Measurements from ENCODE around the gene CCBE1. TPM values are rescaled to one million over a fixed set of nuclear protein-coding genes. Genes with fewer than 3 reads are reported as not detected.

CCBE1 gene
- total RNA-seq, 2 donors from 2014 or later = not detected

DNA sequence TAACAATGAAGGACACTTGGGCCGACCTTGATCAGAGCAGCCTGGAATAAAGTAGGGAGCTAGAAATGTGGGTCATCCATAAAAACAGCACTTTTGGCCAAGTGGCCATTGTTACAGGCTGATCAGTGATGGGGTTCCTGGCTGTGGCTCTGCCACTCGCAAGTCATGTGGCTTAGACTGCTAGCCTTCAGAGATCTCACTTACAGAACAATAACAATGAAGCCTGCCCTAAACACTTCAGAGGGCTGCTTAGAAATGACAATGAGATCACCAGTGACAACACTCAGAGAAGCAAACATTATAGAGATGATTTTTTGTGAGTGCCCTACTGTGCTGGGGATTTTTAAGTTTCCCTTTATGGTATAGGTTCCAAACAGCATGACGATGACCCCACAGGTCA is 230.2 kb downstream of the CCBE1 start:
- no peak overlapping the region for H3K4me3 Mint-ChIP-seq
- DNase-seq (ENCODE audit: low spot score) (no peak), ATAC-seq (no peak)
- H3K27me3 Mint-ChIP-seq = peaks cover 5 to 22% of the 10 kb centered on the region in 2 donors
- H3K27ac Mint-ChIP-seq = no peak overlapping the region
- H3K4me1 Mint-ChIP-seq (ENCODE audit: low read depth in 2 of 2) = no peaks in the 10 kb centered on the region
- H3K36me3 Mint-ChIP-seq = no peaks in the 10 kb centered on the region
- no peaks in the 10 kb centered on the region for H3K9me3 Mint-ChIP-seq

DNA sequence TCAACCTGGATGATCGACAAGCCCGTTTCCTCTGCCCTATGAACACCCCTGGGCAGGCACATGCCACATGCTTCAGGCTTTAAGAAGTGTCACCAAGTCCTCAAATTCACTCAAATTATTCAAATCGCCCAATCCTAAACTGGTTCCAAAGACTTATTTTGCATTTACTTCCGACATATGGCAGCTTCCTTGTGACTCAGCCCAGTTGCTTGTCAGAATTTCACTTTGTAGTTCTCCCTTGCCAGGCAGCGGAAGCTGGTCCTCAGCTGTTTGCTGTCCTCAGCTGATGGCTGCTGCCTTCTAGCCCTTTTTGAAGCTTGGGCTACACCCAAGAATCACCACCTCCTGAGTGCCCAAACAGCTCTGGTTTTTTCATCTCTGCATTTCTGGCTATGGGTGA is 232.7 kb downstream of the CCBE1 start:
- Mint-ChIP-seq H3K4me1 (ENCODE audit: low read depth in 2 of 2) (no peaks in the 10 kb centered on the region), H3K27ac (no peak overlapping the region), H3K4me3 (no peak overlapping the region), H3K27me3 (peaks cover 2 to 21% of the 10 kb centered on the region in 2 donors), H3K36me3 (no peaks in the 10 kb centered on the region), H3K9me3 (no peaks in the 10 kb centered on the region)
- ATAC-seq = no peak
- DNase-seq (ENCODE audit: low spot score) = no peak

DNA sequence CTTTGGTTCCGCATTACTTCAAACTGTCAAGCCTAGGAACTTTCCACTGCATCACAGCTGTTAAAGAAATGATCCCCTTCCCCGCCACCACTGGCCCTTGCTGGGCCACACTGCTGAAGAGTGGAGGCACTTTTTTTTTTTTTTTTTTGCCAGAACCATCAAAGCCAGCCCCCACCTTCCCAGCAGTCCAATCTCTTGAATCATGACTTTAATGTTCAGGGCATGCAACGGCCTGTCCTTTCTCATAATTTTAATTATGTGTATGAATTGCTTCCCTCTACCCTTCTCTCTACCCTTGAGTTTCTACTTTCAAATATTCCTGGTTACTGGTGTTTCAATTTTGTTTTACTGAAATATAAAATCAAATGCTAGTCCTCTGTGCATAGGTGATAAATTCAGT is 236.1 kb downstream of the CCBE1 start:
- DNase-seq (ENCODE audit: low spot score) (no peak), ATAC-seq (no peak)
- Mint-ChIP-seq H3K27ac (no peak overlapping the region), H3K4me1 (ENCODE audit: low read depth in 2 of 2) (no peaks in the 10 kb centered on the region), H3K27me3 (peaks cover 9 to 26% of the 10 kb centered on the region in 2 donors), H3K36me3 (no peaks in the 10 kb centered on the region), H3K4me3 (no peak overlapping the region), H3K9me3 (no peaks in the 10 kb centered on the region)

DNA sequence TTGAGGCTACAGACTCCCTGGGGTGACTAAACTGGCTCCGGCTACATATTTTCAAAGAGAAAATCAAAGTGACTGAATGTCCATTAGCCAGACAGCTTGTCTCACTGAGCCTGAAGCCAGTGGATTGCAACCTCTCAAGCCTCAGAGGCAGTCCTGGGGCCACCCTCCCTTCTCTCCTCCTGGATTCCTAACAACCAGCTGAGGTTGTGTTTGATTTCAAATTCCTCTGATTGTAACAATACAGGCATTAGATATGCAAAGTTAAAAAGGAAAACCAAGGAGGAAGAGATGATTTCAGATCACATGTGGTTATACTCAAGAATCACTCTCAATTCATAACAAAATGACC is 237.2 kb downstream of the CCBE1 start:
- H3K27me3 Mint-ChIP-seq = peaks cover 9 to 22% of the 10 kb centered on the region in 2 donors
- H3K36me3 Mint-ChIP-seq = no peaks in the 10 kb centered on the region
- H3K4me1 Mint-ChIP-seq (ENCODE audit: low read depth in 2 of 2) = no peaks in the 10 kb centered on the region
- no peak for DNase-seq (ENCODE audit: low spot score)
- H3K27ac Mint-ChIP-seq = no peak overlapping the region
- no peak for ATAC-seq
- no peaks in the 10 kb centered on the region for H3K9me3 Mint-ChIP-seq
- no peak overlapping the region for H3K4me3 Mint-ChIP-seq

DNA sequence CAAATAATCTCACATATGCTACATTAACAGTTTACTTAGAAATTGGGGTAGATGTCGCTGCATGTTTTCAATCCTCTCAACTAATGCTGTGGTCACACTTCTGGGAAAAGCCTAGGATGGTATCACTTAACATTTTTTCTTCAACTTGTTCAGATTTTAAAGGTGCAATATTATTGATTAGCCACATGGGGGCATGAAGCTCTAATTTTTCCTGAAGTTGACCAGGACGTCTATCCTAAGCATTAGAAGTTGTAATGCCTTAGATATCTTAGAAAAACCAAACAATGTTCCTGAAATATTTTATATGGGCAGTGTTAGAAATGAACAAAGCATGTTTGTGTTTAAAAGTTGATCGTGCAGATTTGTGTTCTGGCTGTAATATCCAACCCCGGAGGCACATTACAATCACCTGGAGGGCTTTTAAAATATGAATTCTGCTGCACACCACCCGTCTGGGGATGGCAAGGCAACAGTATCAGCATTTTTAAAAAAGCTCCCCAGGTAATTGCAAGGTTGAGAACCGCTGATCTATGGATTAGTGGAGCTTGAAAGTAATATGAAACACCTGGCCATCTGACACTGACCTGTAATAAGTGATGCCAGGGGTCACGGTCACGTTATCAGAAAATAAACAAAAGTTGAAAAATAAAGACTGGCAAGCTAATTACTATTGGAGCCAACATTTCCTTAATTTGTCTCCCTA is 237.7 kb downstream of the CCBE1 start:
- H3K9me3 Mint-ChIP-seq = no peaks in the 10 kb centered on the region
- DNase-seq (ENCODE audit: low spot score) (no peak), ATAC-seq (no peak)
- peaks cover 11 to 22% of the 10 kb centered on the region in 2 donors for H3K27me3 Mint-ChIP-seq
- no peaks in the 10 kb centered on the region for H3K36me3 Mint-ChIP-seq
- no peak overlapping the region for H3K4me3 Mint-ChIP-seq
- no peak overlapping the region for H3K27ac Mint-ChIP-seq
- H3K4me1 Mint-ChIP-seq (ENCODE audit: low read depth in 2 of 2) = no peaks in the 10 kb centered on the region

DNA sequence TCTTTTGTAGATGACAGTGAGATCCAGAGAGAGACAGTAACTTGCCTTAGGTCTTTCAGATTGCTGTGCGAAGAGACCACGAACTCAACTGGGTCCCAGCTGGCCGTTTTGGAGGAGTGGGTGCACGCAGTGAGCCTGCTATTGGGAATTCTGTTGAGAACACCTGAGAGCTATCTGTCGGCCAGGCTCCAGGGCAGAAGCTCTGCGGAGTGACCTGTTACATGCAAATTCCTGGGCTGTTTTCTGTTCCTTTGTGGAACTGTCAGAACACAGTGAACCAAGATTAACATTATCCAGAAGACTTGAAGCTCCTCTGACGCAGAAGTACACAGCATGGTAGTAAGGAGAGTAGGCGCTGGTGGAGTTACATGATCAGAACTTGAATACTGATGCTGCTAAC is 238.6 kb downstream of the CCBE1 start:
- H3K27ac Mint-ChIP-seq = no peak overlapping the region
- no peak for DNase-seq (ENCODE audit: low spot score)
- H3K9me3 Mint-ChIP-seq = no peaks in the 10 kb centered on the region
- H3K4me1 Mint-ChIP-seq (ENCODE audit: low read depth in 2 of 2) = no peaks in the 10 kb centered on the region
- H3K36me3 Mint-ChIP-seq = no peaks in the 10 kb centered on the region
- peaks cover 11 to 22% of the 10 kb centered on the region in 2 donors for H3K27me3 Mint-ChIP-seq
- no peak overlapping the region for H3K4me3 Mint-ChIP-seq
- no peak for ATAC-seq

DNA sequence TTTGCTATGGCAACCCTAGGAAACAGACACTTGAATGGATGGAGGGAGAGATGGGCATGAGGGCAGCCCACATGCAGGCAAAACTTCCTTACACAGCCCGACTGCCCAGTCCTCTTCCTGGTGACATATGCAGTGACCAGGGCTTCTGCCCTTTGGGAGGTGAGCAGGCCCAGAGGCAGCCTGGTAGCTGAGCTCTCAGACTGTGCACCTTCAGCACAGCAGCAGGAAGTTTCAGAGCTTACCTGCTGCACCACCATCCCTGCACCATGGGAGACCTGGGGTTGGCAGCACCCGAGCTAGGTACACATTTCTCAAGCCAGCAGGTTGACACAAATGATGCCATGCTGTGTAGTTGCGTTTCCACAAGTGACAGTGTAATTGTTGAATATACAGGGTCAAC is 240.6 kb downstream of the CCBE1 start:
- H3K36me3 Mint-ChIP-seq = no peaks in the 10 kb centered on the region
- ATAC-seq (no peak), DNase-seq (ENCODE audit: low spot score) (no peak)
- peaks cover 11 to 21% of the 10 kb centered on the region in 2 donors for H3K27me3 Mint-ChIP-seq
- no peaks in the 10 kb centered on the region for H3K9me3 Mint-ChIP-seq
- H3K27ac Mint-ChIP-seq = no peak overlapping the region
- H3K4me3 Mint-ChIP-seq = no peak overlapping the region
- H3K4me1 Mint-ChIP-seq (ENCODE audit: low read depth in 2 of 2) = no peaks in the 10 kb centered on the region

DNA sequence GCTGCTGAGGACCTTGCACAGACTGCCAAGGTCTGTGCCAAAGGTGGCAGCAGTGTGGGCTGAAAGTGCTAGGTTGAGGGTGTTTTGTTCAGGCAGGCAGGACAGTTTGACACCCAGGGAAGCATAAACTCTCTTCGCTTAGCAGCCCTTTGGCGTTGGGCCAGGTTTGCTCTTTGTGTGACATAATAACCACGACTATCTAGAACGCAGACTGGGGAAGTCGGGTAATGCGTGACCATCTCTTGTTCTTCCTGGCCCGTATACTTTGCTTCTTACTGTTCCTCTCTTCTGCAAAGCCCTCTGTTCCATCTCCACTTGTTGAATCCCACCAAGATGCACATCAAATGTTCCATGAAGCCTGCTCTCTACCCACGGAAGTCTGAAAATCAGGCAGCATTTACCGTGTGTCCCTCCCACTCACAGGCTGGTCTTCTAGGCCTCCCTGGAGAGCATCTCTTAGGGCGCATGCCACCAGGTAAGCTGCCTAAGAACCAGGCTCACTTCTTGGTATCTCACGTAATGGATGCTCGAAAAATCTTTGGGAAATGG is 241.4 kb downstream of the CCBE1 start:
- H3K4me1 Mint-ChIP-seq (ENCODE audit: low read depth in 2 of 2) = no peaks in the 10 kb centered on the region
- H3K4me3 Mint-ChIP-seq = no peak overlapping the region
- DNase-seq (ENCODE audit: low spot score) (no peak), ATAC-seq (no peak)
- H3K36me3 Mint-ChIP-seq = no peaks in the 10 kb centered on the region
- H3K9me3 Mint-ChIP-seq = no peaks in the 10 kb centered on the region
- H3K27me3 Mint-ChIP-seq = peaks cover 9 to 15% of the 10 kb centered on the region in 2 donors
- no peak overlapping the region for H3K27ac Mint-ChIP-seq

DNA sequence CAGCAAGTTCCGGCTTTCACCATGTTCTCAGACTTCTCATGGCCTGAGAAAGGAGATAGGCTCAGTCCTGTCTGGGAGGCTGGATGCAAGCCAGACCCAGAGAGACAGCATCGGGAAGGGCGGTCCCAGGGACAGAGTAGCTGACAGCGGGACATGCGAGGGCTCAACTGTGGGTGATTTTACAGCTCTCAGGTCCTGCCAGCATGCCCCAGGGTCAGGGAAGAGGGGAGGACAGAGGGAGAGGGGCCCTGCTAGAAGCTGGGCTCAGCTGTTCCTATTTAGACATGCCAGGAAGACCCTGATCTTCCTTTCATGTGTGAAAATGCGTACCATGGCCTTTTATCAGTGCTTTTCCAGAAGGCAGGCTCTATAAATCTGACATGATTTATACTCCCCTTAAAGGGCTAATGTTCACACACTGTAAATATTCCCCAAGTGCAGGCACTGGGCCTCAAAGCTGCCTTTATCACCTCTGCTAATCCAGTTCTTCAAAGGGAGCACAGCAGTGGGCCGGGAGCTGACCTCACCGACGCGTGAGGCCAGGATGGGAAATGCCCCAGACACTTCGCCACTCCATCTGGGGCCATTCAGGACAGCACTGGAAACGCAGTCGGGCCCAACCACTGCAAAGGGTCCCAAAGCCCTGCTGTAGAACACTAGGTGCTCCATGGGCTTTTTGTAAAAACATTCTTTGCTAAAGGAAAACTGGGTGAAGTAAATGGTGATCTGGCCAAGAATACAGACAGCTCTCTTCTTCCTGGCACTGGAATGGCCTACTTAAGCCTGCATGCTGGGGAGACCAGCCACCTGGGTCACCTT is 242.1 kb downstream of the CCBE1 start:
- H3K9me3 Mint-ChIP-seq = no peaks in the 10 kb centered on the region
- H3K4me3 Mint-ChIP-seq = no peak overlapping the region
- no peak overlapping the region for H3K27ac Mint-ChIP-seq
- DNase-seq (ENCODE audit: low spot score) (no peak), ATAC-seq (no peak)
- no peaks in the 10 kb centered on the region for H3K4me1 Mint-ChIP-seq (ENCODE audit: low read depth in 2 of 2)
- H3K36me3 Mint-ChIP-seq = no peaks in the 10 kb centered on the region
- H3K27me3 Mint-ChIP-seq = peaks cover 9 to 15% of the 10 kb centered on the region in 2 donors

DNA sequence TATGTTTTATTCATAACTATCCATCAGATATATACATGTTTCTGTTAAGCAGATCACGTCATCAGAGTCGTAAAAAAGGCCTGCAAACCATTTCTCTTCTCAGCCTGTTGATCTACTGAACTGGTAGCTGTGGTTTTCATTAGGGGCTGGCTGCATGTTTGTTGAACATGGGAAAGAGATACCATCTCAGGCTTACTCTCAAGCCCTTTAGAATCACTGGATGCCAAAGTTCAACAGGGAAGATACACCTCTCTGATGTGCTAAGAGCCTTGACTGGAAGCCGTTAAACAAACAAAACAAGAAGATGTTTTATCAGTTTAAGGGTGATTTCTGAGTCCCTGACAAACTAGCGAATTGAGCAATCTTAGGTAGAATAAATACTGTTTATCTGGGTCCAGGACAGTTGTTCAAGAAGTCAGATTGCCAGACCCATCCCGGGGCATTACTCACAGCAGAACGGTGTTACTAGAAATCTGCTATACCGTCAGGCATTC is 243.7 kb downstream of the CCBE1 start:
- Mint-ChIP-seq H3K9me3 (no peaks in the 10 kb centered on the region), H3K4me3 (no peak overlapping the region), H3K4me1 (ENCODE audit: low read depth in 2 of 2) (no peaks in the 10 kb centered on the region), H3K27ac (no peak overlapping the region), H3K27me3 (peaks cover 7 to 13% of the 10 kb centered on the region in 2 donors), H3K36me3 (no peaks in the 10 kb centered on the region)
- DNase-seq (ENCODE audit: low spot score) = no peak
- no peak for ATAC-seq

DNA sequence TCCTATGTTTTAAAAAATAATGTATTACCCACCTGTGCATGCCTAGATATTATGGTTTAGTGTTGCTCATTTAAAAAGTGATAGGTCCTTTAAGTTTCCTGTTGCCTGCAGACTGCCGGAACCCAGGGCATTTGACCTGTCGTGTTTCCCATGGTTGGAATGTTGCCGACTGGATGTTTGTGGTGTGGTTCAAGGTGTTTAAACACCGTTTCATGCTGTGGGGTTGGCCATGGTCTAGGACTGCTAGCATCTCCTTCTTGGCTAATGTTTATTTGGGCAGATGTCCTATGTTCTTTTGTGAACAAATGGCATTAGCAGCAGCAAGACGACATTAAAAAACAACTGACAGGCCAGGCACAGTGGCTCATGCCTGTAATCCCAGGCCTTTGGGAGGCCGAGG is 245.3 kb downstream of the CCBE1 start:
- no peaks in the 10 kb centered on the region for H3K4me1 Mint-ChIP-seq (ENCODE audit: low read depth in 2 of 2)
- H3K9me3 Mint-ChIP-seq = no peaks in the 10 kb centered on the region
- DNase-seq (ENCODE audit: low spot score) (no peak), ATAC-seq (no peak)
- no peak overlapping the region for H3K4me3 Mint-ChIP-seq
- H3K27me3 Mint-ChIP-seq = peaks cover 3 to 5% of the 10 kb centered on the region in 2 donors
- no peak overlapping the region for H3K27ac Mint-ChIP-seq
- no peaks in the 10 kb centered on the region for H3K36me3 Mint-ChIP-seq

DNA sequence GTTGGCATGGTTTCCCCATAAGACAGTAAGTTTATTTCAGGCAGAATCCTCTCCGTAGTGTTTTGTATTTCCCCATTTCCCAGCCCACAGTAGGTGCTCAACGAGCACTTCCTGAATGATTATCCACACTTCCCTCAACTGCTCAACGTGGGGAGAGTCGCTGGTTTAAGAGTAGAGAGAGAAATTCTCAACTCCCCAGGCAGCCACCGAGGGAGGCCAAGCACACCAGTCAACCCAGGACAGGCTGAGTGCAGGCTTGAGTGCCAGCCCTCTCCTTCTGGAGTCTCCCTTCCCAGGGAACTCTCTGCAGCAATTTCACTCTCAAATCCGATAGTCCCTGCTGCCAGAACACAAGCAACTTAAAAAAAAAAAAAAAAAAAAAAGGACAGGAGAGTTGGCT is 246.2 kb downstream of the CCBE1 start:
- no peak overlapping the region for H3K27ac Mint-ChIP-seq
- no peaks in the 10 kb centered on the region for H3K4me1 Mint-ChIP-seq (ENCODE audit: low read depth in 2 of 2)
- peaks cover 3% of the 10 kb centered on the region in 2 donors for H3K27me3 Mint-ChIP-seq
- H3K36me3 Mint-ChIP-seq = no peaks in the 10 kb centered on the region
- ATAC-seq (no peak), DNase-seq (ENCODE audit: low spot score) (no peak)
- H3K4me3 Mint-ChIP-seq = no peak overlapping the region
- no peaks in the 10 kb centered on the region for H3K9me3 Mint-ChIP-seq

DNA sequence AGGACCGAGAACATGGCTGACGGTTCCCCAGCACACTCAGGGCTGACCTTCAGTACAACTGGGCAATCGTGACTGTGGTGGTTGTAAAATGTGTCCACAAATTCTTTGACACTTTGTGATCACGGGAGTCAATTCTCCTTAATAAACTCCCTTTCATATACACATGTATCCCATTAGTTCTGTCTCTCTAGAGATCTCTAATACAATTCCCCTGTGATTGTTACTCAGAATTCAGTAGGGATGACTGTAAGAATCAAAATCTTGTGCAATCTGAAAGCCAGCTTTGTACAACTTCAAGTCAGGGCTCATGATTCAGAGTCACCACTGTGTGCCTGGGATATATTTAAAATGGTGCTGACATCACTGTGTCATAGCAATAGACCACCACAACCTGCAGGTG is 248.7 kb downstream of the CCBE1 start:
- Mint-ChIP-seq H3K36me3 (no peaks in the 10 kb centered on the region), H3K27ac (no peak overlapping the region), H3K9me3 (no peaks in the 10 kb centered on the region), H3K27me3 (peaks cover 0 to 9% of the 10 kb centered on the region in 2 donors), H3K4me1 (ENCODE audit: low read depth in 2 of 2) (no peaks in the 10 kb centered on the region), H3K4me3 (no peak overlapping the region)
- DNase-seq (ENCODE audit: low spot score) (no peak), ATAC-seq (no peak)

DNA sequence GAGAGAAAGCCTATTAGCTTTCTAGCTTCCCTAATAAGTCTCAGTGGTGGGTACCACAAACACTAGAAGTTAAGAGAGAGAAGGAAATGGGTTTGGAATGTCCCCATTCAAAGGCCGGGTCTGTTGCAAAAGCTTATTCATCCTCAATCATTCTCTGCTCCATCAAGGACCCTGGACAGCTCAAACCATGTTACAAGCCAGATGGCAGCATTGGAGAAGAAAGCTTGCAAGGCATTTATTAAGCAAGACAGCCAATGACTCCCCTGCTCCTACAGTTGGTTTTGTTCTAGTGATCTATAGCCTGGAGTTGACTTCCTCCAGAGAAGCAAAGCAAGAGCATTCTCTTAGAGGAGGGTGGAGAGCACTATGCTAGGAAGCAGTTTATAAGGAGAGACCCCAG is 251.2 kb downstream of the CCBE1 start:
- no peak for ATAC-seq
- no peaks in the 10 kb centered on the region for H3K36me3 Mint-ChIP-seq
- peaks cover 0 to 9% of the 10 kb centered on the region in 2 donors for H3K27me3 Mint-ChIP-seq
- no peaks in the 10 kb centered on the region for H3K9me3 Mint-ChIP-seq
- no peaks in the 10 kb centered on the region for H3K4me1 Mint-ChIP-seq (ENCODE audit: low read depth in 2 of 2)
- H3K4me3 Mint-ChIP-seq = no peak overlapping the region
- DNase-seq (ENCODE audit: low spot score) = no peak
- no peak overlapping the region for H3K27ac Mint-ChIP-seq
